Midbrain (tissue), 1 donor: Measurements from ENCODE around the gene CALML4.
"Not testable (repeated sequence)": the region's sequence is repeated elsewhere in the genome, so short reads cannot be mapped to it uniquely, and the experiment has no call there.

Source experiments
- DNase-seq: peaks from one replicate; lab custom pipeline; 2025; lab: John Stamatoyannopoulos, UW

Gene CALML4

GRCh38 chr15:68208136-68208535 lies 3.0 kb upstream of the CALML4 start:
- no peak for DNase-seq

GRCh38 chr15:68207176-68207935 lies 2.2 kb upstream of the CALML4 start:
- DNase-seq = no peak

DNA sequence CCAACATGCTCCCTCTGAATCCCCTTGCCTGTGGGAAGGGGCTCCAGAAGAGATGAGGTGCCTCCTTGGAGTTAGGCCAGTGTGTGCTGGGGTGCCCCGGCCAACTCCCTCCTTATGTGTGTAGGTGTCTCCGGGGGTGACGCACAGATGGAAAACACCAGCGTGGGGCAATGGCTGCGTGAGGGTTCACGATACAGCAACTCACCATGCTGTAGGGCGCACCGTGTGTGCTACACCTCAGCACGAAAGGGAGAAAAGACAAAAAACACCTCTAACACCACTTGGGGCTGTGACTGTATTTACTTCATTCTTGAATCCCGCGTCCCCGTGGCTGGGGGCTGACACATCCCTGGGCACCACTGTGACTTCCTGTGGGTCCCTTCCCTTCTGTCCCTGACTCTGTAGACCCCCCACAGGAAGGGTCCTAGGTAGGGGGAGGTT lies 1.6 kb upstream of the CALML4 start:
- DNase-seq = no peak

DNA sequence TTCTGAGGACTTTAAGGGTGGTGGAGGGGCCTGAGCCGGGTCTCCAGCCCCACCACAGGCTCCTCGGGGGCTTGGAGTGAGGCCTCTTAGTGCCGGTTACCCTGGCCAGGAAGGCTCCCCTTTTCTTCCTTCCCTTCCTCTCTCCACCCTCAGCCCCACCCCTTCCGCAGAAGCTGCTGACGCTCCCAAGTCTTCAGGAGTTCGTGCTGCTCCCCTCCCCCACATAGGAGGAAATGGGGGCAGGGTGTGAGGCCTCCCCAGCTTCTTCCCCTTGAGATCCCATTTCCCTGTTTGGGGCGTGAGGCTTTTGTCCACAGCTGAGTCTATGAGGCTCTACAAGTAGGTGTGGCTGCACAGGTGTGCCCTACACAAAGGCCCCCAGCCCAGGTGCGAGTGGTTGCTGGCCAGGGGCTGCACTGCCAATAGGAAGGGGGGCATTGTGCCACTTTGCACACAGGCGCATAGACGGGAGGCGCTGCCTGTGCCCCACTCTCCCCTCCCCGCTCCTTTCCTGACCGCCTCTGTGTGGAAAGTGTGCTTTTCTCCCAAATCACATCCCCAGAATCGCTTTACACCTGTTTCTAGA lies 915 bp upstream of the CALML4 start:
- peak; percentile 12 for DNase-seq

- no peak for DNase-seq
Observed at GRCh38 chr15:68205558-68205944, 419 bp upstream of the CALML4 start.

- no peak for DNase-seq
Observed at GRCh38 chr15:68204361-68204760, 771 bp downstream of the CALML4 start.

DNA sequence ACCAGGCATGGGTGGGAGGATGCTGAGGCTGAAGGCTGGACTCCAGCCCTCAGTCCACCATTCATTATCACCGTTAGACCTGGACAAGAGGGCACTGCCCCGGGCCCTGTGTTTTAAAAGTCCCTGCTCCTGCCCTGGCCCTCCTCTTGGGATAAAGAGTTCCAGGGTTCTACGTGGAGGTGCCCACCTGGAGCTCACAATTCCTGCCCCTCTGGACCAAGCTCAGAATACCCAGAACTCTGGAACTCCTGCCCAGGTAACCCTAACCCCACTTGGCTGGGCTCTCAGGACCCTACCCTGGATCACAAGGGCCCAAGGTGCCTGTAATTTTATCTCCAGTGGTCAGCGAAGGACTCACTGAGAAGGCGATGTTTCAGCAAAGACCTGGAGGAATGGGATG lies 1.2 kb downstream of the CALML4 start:
- DNase-seq = no peak

GRCh38 chr15:68203486-68203885 lies 1.6 kb downstream of the CALML4 start:
- DNase-seq = no peak

- DNase-seq = not testable (repeated sequence)
Observed at GRCh38 chr15:68202994-68203393, 2.1 kb downstream of the CALML4 start.

GRCh38 chr15:68201879-68202261 lies 3.3 kb downstream of the CALML4 start:
- DNase-seq = no peak

DNA sequence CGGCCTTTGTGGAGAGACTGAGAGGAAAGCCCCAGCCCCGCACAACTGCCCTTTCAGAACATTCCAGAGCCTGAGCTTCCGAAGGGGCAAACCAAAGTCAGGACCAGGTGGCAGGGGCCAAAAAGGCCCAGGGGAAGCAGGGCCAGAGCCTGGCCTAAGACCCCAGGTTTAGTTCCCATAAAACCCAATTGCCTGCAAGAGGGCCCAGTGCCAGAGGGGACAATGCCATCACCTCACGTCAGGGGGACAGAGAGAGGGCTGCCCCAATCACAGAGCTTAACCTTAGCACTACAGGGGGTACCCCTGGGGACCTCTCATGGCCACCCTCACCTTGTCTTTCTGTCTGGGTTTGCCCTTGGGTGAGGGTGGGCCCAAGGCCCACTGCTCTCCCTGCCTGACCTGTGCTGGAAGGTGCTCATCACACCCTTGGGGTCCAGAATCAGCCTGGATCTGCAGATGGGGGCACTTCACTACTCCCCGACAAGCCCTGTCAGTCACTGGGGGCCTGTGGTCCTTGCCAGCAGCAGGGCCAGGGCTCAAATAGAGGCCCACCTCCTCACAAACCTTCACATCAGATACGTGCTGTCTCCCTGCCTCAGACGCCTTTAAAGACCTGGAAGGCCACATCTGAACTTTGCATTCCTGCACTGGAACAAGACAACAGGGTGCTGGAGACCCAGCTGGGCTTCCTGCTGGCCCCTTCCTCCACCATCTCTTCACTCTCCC lies 3.8 kb downstream of the CALML4 start:
- DNase-seq = no peak

GRCh38 chr15:68200016-68200861 lies 4.9 kb downstream of the CALML4 start:
- no peak for DNase-seq

DNA sequence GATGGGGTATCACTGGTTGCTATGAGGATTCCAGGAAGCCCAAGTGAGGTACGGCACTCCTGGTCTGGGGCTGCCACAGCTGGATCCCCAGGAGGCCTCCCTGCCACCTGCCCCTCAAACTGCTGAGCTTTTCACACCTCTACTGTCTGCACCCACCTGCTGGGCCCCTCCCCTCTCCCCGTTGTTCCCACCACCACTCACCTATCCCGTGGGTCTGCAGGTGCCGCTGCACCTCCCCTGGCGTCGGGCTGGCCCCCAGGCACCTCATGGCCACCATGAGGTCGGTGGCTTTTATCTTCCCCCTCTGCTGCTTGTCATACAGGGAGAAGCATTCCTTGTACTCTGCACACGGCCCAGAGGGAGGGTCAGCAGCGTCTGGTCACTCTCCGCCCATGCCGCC lies 5.8 kb downstream of the CALML4 start:
- DNase-seq = no peak

GRCh38 chr15:68197661-68198437 lies 7.3 kb downstream of the CALML4 start:
- DNase-seq = no peak

DNA sequence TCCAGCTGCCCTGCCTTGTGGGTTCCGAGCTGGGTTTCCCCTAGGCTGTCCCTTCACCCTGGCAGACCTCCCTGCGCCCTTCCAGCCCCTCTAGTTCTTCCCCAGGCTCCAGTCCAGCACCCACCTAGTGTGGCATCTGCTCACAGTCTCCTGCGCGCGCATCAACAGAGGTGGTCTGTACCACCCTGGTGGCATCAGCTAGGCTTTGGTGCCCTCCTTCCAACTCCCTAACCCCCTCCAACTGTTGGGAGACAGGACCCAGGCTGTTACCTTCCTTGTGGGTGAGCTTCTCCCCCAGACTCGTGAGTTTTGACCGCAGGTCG lies 8.0 kb downstream of the CALML4 start:
- DNase-seq = no peak

DNA sequence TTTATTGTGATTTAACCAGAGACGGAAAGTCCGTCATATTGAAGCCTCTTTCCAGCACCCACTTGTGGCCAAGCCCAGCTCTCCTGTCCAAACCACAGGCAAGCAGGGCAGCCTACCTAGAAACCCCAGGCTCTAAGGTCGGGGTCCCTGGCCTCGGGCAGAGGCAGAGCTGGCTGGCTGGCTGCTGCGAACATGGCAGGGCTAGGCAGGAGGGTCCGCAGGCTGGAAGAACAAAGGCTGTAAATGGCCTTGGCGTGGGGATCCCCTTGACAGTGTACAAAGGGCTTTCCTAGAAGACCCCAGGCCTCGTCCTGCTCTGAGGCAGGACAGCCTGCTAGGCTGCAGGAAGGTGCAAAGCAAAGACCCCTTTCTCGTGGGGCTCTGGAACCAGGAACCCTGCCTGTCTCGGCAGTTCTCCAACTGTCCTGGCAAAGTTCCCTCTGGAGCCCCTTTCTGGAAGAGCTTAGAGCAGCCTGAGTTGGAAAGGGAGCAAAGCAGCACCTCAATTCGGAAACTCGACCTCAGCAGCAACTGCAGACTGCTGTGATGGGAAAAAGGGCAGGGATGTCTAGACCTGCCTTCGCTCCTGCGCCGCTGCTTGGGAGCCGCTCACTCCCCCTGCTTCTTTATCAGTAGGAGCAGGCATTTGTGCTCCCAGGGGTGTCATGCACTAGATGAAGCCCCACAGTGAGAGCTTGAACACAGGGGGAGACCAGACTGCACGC lies 8.5 kb downstream of the CALML4 start:
- DNase-seq = no peak

GRCh38 chr15:68195336-68196112 lies 9.6 kb downstream of the CALML4 start:
- DNase-seq = no peak

DNA sequence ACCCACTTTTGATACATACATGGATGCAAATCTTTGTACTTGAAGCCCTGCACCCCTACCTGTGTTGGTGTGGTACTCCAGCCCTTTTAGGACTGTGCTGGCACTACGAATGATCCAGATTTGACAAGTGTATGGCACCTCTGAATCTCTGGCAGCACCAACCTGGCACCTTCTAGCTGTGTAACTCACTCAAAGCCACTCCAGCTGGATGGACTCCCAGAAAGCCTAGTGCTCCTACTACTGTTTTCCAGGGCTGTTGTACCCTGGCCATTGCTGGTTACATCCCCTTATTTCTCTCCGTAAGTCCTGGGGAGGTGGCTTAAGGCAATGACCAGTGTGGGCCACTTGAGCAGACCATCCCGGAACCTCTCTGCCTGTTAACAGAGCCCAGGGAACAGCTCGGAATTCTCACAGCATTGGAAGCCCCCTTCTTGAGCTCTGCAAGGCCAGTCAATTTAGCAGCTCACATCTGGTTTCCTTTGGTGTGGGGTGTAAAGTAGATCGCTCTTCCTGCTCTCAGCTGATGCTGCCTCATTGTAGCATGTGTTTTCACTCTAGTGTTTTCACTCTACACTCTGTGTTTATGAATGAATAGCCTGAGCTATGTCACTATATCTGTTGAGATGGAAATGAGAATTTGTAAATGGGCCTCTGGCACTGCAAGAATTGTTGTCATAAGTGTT lies 12.2 kb downstream of the CALML4 start:
- peak; percentile 44 for DNase-seq

GRCh38 chr15:68192117-68192516 lies 13.0 kb downstream of the CALML4 start:
- DNase-seq = no peak

- DNase-seq = no peak
Observed at GRCh38 chr15:68191555-68191954, 13.6 kb downstream of the CALML4 start.
